HL-60 (cell line): ENCODE results near the gene DCTN2.
A peak's percentile ranks its signal among the peaks of the same experiment; 100 is the strongest.

Experiments used
- DNase-seq, 2 experiments: peaks; one replicate each; pipeline ENCODE4 v3.0.0-alpha.2; 2010 to 2020; ENCODE audit warnings: low read depth in 1 of 2, low spot score in 1 of 2
- H3K27ac ChIP-seq: fragments of 250-450 bp; sonication (Bioruptor Pico); replicated peaks from 2 replicates; pipeline ENCODE4 v1.5.1; 2020; ENCODE audit warnings: mild to moderate bottlenecking, moderate library complexity
- H3K27me3 ChIP-seq: fragments of 250-450 bp; sonication (Bioruptor Pico); 2 replicates; pipeline ENCODE4 v1.5.1; 2021; ENCODE audit warnings: mild to moderate bottlenecking, moderate library complexity; ENCODE audit not compliant: insufficient read depth, poor library complexity, severe bottlenecking
- H3K4me3 ChIP-seq: replicated peaks from 2 replicates; pipeline ENCODE4 v1.5.1; 2011; ENCODE audit warnings: mild to moderate bottlenecking, control low read depth, low read length; ENCODE audit not compliant: insufficient read depth
- CTCF ChIP-seq: IDR thresholded peaks from one replicate; pipeline ENCODE4 v1.5.1; 2011; ENCODE audit warnings: low read length, control low read depth, inconsistent platforms; ENCODE audit not compliant: insufficient read depth
- GABPA ChIP-seq: IDR thresholded peaks from 2 replicates; pipeline ENCODE4 v1.6.1; 2012; ENCODE audit warnings: low read depth
- POLR2AphosphoS5 ChIP-seq: IDR thresholded peaks from 2 replicates; pipeline ENCODE4 v1.6.1; 2012; ENCODE audit warnings: low read depth
- REST ChIP-seq: IDR thresholded peaks from 2 replicates; pipeline ENCODE4 v1.6.1; 2012; ENCODE audit warnings: low read depth; ENCODE audit not compliant: insufficient replicate concordance
- SPI1 ChIP-seq: IDR thresholded peaks from 2 replicates; pipeline ENCODE4 v1.6.1; 2012; ENCODE audit warnings: low read depth, mild to moderate bottlenecking, borderline replicate concordance

Gene DCTN2

GRCh38 chr12:57490126-57490525 lies 56.9 kb downstream of the DCTN2 start:
- Histone ChIP-seq H3K4me3 (no peak overlapping the region), H3K27me3 (no peaks in the 10 kb centered on the region), H3K27ac (no peak overlapping the region)
- TF ChIP-seq CTCF (no peak), REST (no peak), SPI1 (no peak), GABPA (no peak), POLR2AphosphoS5 (no peak)
- no peak for DNase-seq

- peak overlapping the region; percentile 93 for H3K4me3 ChIP-seq
- no peak for DNase-seq
- H3K27ac ChIP-seq: no peak overlapping the region
- H3K27me3 ChIP-seq: no peaks in the 10 kb centered on the region
- TF ChIP-seq POLR2AphosphoS5 (no peak), SPI1 (no peak), REST (no peak), GABPA (no peak), CTCF (no peak)
Measured at GRCh38 chr12:57489157-57489641, 57.8 kb downstream of the DCTN2 start.

- TF ChIP-seq GABPA (no peak), REST (no peak), POLR2AphosphoS5 (no peak), SPI1 (no peak), CTCF (no peak)
- peak overlapping the region; percentile 93 for H3K4me3 ChIP-seq
- H3K27ac ChIP-seq: peak overlapping the region; percentile 84
- H3K27me3 ChIP-seq: no peaks in the 10 kb centered on the region
- no peak for DNase-seq
Measured at GRCh38 chr12:57488402-57489156, 58.4 kb downstream of the DCTN2 start.
